Pancreas (tissue), 10 donors: ENCODE measurements around the gene PCSK4. TPM values are rescaled to one million over a fixed set of nuclear protein-coding genes. Genes with fewer than 3 reads are reported as not detected.

ENCODE experiments used
- ATAC-seq, 4 donors: fragments of 200-7000 bp; cut with Tn5 transposase; one replicate each; pipeline versions ENCODE4 v1.8.0 to v1.9.1; 2020; ENCODE audit warnings: mild to moderate bottlenecking in 4 of 4, moderate library complexity in 4 of 4
- DNase-seq, 6 donors: peaks; one replicate each; pipeline ENCODE4 v3.0.0-alpha.2; 2020
- FAIRE-seq: peaks from 2 replicates; lab custom pipeline; 2012; peaks lifted over from hg19 to GRCh38; lab: Jason Lieb, UNC
- H3K27ac ChIP-seq, 4 donors: fragments of 200-600 bp; sonication (generic); 1 replicate in 3 of 4; 2 replicates in 1 of 4; pipeline versions ENCODE4 v1.5.0 to v1.8.0; 2020
- H3K27me3 ChIP-seq, 4 donors: fragments of 200-600 bp; one replicate each; pipeline ENCODE4 v1.8.0; 2021
- H3K36me3 ChIP-seq, 3 donors: fragments of 200-600 bp; sonication (generic) in 1 of 3; one replicate each; pipeline versions ENCODE4 v1.5.0 to v1.8.0; 2020 to 2021
- H3K4me1 ChIP-seq, 3 donors: fragments of 200-600 bp; one replicate each; pipeline ENCODE4 v1.8.0; 2021
- H3K4me3 ChIP-seq, 4 donors: fragments of 200-600 bp; sonication (generic) in 2 of 4; one replicate each; pipeline versions ENCODE4 v1.5.0 to v1.8.0; 2020 to 2021
- H3K9me3 ChIP-seq, 4 donors: fragments of 200-600 bp; one replicate each; pipeline ENCODE4 v1.8.0; 2021
- CTCF ChIP-seq, 4 donors: fragments of 200-600 bp; sonication (generic) in 3 of 4; IDR thresholded peaks; one replicate each; pipeline versions ENCODE4 v1.5.0 to v1.8.0; 2021; ENCODE audit warnings: antibody characterized with exemption in 4 of 4
- WGBS, 2 donors: extraction: QIAGEN DNeasy Blood & Tissue Kit; methylation state at CpG; one replicate each; pipeline ENCODE4 v1.1.7; 2013; 5-methylcytosine and 5-hydroxymethylcytosine counted together
- intact Hi-C, 3 donors: fragments of 100-400 bp; cut with DNase I; formaldehyde crosslinking; loops; one replicate each; pipeline versions ENCODE4 v1.11.1 to v1.14.2; 2022
- polyA plus RNA-seq, 2 donors: library from polyadenylated mRNA; stranded (reverse); fragments of 200-250 nt; gene quantifications; one replicate each; pipeline ENCODE4 v1.2.3, GENCODE V29; 2013
- total RNA-seq, 6 donors: library from RNA; stranded (reverse); fragmentation: NEBNext Ultra II Directional in 4 of 6; extraction: Animal tissue kit (Norgen Biotek cat#: 25700) in 4 of 6; gene quantifications; one replicate each; pipeline versions ENCODE4 v1.2.1 to v1.2.4, GENCODE V29; 2021 to 2023
- donor health status: healthy with polysubstance abuse.
- donor health status: DM: no; HTN: no; CAD: no; lungs with moderate emphysema.
- donor health status: DM: no; HTN: no; CAD: no.
- donor health status: control.
- donor health status: control.
- donor health status: Bipolar disorder and iron deficiency.
- donor health status: DM: yes; HTN: yes; CAD: no.
- donor health status: DM: no; HTN: no; CAD: no.
- donor health status: DM: no; HTN: no; CAD: no.
- donor health status: DM: yes; HTN: yes; CAD: no.

PCSK4 gene
- total and polyA plus RNA-seq, 8 donors: 1.5 to 11.5 (median 2.4) TPM

- H3K36me3 ChIP-seq: peaks cover 0 to 59% (median 22%) of the 10 kb centered on the region in 3 donors
- no peak overlapping the region for H3K27ac ChIP-seq
Observed at GRCh38 chr19:1433119-1434039, 56.8 kb downstream of the PCSK4 start.

GRCh38 chr19:1432507-1432887 lies 57.7 kb downstream of the PCSK4 start:
- Histone ChIP-seq H3K4me1 (no peaks in the 10 kb centered on the region), H3K9me3 (no peaks in the 10 kb centered on the region), H3K4me3 (no peak overlapping the region), H3K27me3 (no peaks in the 10 kb centered on the region), H3K27ac (no peak overlapping the region), H3K36me3 (peaks cover 0 to 59% (median 22%) of the 10 kb centered on the region in 3 donors)
- TF ChIP-seq CTCF (IDR thresholded peaks at IDR 0.05): no peak
- WGBS, 2 donors: 95 to 96% methylated on average over 16 of the region's 16 CpGs
- DNase-seq (no peak), FAIRE-seq (no peak), ATAC-seq (no peak)
- intact Hi-C loops: no loop called here

More at GRCh38 chr19:1433119-1434039, 56.8 kb downstream of the PCSK4 start:
- WGBS, 2 donors: 90 to 93% methylated on average over 47 of the region's 47 CpGs
- intact Hi-C loops: no loop called here
- FAIRE-seq (no peak), ATAC-seq (no peak), DNase-seq (peak in 2 of 6 donors; percentile 47 to 57)
- no peak overlapping the region for H3K4me3 ChIP-seq
- no peaks in the 10 kb centered on the region for H3K27me3 ChIP-seq
- H3K4me1 ChIP-seq: no peaks in the 10 kb centered on the region
- TF ChIP-seq CTCF (IDR thresholded peaks at IDR 0.05): no peak
- no peaks in the 10 kb centered on the region for H3K9me3 ChIP-seq

GRCh38 chr19:1431759-1432506 lies 58.2 kb downstream of the PCSK4 start:
- FAIRE-seq (no peak), DNase-seq (peak in 2 of 6 donors; percentile 26 to 53), ATAC-seq (no peak)
- WGBS, 2 donors: 91 to 94% methylated on average over 24 of the region's 24 CpGs
- Histone ChIP-seq H3K27me3 (no peaks in the 10 kb centered on the region), H3K4me3 (no peak overlapping the region), H3K9me3 (no peaks in the 10 kb centered on the region), H3K36me3 (peaks cover 0 to 59% (median 22%) of the 10 kb centered on the region in 3 donors), H3K4me1 (no peaks in the 10 kb centered on the region), H3K27ac (no peak overlapping the region)
- intact Hi-C loops: no loop called here
- TF ChIP-seq CTCF (IDR thresholded peaks at IDR 0.05): no peak

Other genes starting within 250 kb of the PCSK4 start
- 100 to 1,000 TPM in 5 of 6 donors, 10 to 100 TPM in 1; 97.3 to 192 (median 149) TPM for gene ATP5F1D, start 248.6 kb downstream of the PCSK4 start, total RNA-seq
- gene ATP5F1D, start 248.6 kb downstream of the PCSK4 start, polyA plus RNA-seq: 100 to 1,000 TPM; 173 to 515 TPM
- 10 to 100 TPM; 32.1 to 78.0 (median 49.1) TPM for gene MIDN, start 241.8 kb downstream of the PCSK4 start, total RNA-seq
- 10 to 100 TPM; 36.6 to 49.1 TPM for gene MIDN, start 241.8 kb downstream of the PCSK4 start, polyA plus RNA-seq
- gene CIRBP, start 221.0 kb downstream of the PCSK4 start, total RNA-seq: 100 to 1,000 TPM; 232 to 607 (median 483) TPM
- 1,000 to 10,000 TPM in 1 of 2 donors, 100 to 1,000 TPM in 1; 802 to 1,009 TPM for gene CIRBP, start 221.0 kb downstream of the PCSK4 start, polyA plus RNA-seq
- gene FAM174C, start 214.8 kb downstream of the PCSK4 start, total RNA-seq: 10 to 100 TPM; 16.1 to 26.1 (median 22.9) TPM
- 10 to 100 TPM; 69.8 to 83.4 TPM for gene FAM174C, start 214.8 kb downstream of the PCSK4 start, polyA plus RNA-seq
- gene EFNA2, start 204.5 kb downstream of the PCSK4 start, total RNA-seq: under 1 TPM in 2 of 6 donors, not detected in 4; 0.22 to 0.94 TPM
- gene EFNA2, start 204.5 kb downstream of the PCSK4 start, polyA plus RNA-seq: not detected
- gene NDUFS7, start 106.4 kb downstream of the PCSK4 start, total RNA-seq: 10 to 100 TPM; 32.1 to 56.3 (median 42.5) TPM
- gene NDUFS7, start 106.4 kb downstream of the PCSK4 start, polyA plus RNA-seq: 10 to 100 TPM; 57.8 to 70.8 TPM
- gene GAMT, start 88.8 kb downstream of the PCSK4 start, total RNA-seq: 100 to 1,000 TPM in 1 of 6 donors, 10 to 100 TPM in 5; 46.2 to 116 (median 64.4) TPM
- 100 to 1,000 TPM in 1 of 2 donors, 10 to 100 TPM in 1; 65.2 to 200 TPM for gene GAMT, start 88.8 kb downstream of the PCSK4 start, polyA plus RNA-seq
- 10 to 100 TPM; 35.3 to 67.4 (median 48.7) TPM for gene DAZAP1, start 82.8 kb downstream of the PCSK4 start, total RNA-seq
- gene DAZAP1, start 82.8 kb downstream of the PCSK4 start, polyA plus RNA-seq: 10 to 100 TPM; 63.8 to 64.4 TPM
- 1,000 to 10,000 TPM in 1 of 6 donors, 100 to 1,000 TPM in 5; 596 to 1,125 (median 797) TPM for gene RPS15, start 52.0 kb downstream of the PCSK4 start, total RNA-seq
- 1,000 to 10,000 TPM; 1,641 to 1,709 TPM for gene RPS15, start 52.0 kb downstream of the PCSK4 start, polyA plus RNA-seq
- gene APC2, start 40.2 kb downstream of the PCSK4 start, total RNA-seq: under 1 TPM in 5 of 6 donors, not detected in 1; 0.04 to 0.23 (median 0.06) TPM
- under 1 TPM; 0.05 to 0.27 TPM for gene APC2, start 40.2 kb downstream of the PCSK4 start, polyA plus RNA-seq
- gene C19orf25, start 11.1 kb downstream of the PCSK4 start, total RNA-seq: 10 to 100 TPM; 10.7 to 19.3 (median 13.4) TPM
- gene C19orf25, start 11.1 kb downstream of the PCSK4 start, polyA plus RNA-seq: 10 to 100 TPM; 21.5 to 39.0 TPM
- 10 to 100 TPM; 12.6 to 22.0 (median 16.9) TPM for gene REEP6, start 831 bp upstream of the PCSK4 start, total RNA-seq
- 10 to 100 TPM; 14.5 to 24.1 TPM for gene REEP6, start 831 bp upstream of the PCSK4 start, polyA plus RNA-seq
- 1 to 10 TPM in 2 of 6 donors, under 1 TPM in 4; 0.23 to 4.0 (median 0.72) TPM for gene ADAMTSL5, start 22.7 kb upstream of the PCSK4 start, total RNA-seq
- under 1 TPM; 0.52 to 0.53 TPM for gene ADAMTSL5, start 22.7 kb upstream of the PCSK4 start, polyA plus RNA-seq
- not detected for gene PLK5, start 33.7 kb upstream of the PCSK4 start, total RNA-seq
- gene PLK5, start 33.7 kb upstream of the PCSK4 start, polyA plus RNA-seq: under 1 TPM; 0.11 to 0.23 TPM
- 10 to 100 TPM in 4 of 6 donors, 1 to 10 TPM in 2; 8.1 to 21.2 (median 10.3) TPM for gene MEX3D, start 78.0 kb upstream of the PCSK4 start, total RNA-seq
- gene MEX3D, start 78.0 kb upstream of the PCSK4 start, polyA plus RNA-seq: 1 to 10 TPM; 2.6 to 4.3 TPM
- gene MBD3, start 102.5 kb upstream of the PCSK4 start, total RNA-seq: 10 to 100 TPM; 17.4 to 38.2 (median 26.4) TPM
- 100 to 1,000 TPM in 1 of 2 donors, 10 to 100 TPM in 1; 77.9 to 113 TPM for gene MBD3, start 102.5 kb upstream of the PCSK4 start, polyA plus RNA-seq
- gene UQCR11, start 115.1 kb upstream of the PCSK4 start, total RNA-seq: 10 to 100 TPM; 40.5 to 89.4 (median 75.5) TPM
- 10 to 100 TPM; 49.3 to 72.3 TPM for gene UQCR11, start 115.1 kb upstream of the PCSK4 start, polyA plus RNA-seq
- 10 to 100 TPM; 19.8 to 41.9 (median 24.8) TPM for gene TCF3, start 162.3 kb upstream of the PCSK4 start, total RNA-seq
- 10 to 100 TPM; 32.3 to 32.4 TPM for gene TCF3, start 162.3 kb upstream of the PCSK4 start, polyA plus RNA-seq